Liver (tissue), 3 donors: ENCODE data around the gene C9orf153.

Experiments used
- ATF3 ChIP-seq: IDR thresholded peaks from 2 replicates; pipeline ENCODE4 v1.6.1; 2016; ENCODE audit warnings: antibody characterized with exemption
- CTCF ChIP-seq: fragments of 150-350 bp; IDR thresholded peaks from 2 replicates; pipeline ENCODE4 v1.5.1; 2017; ENCODE audit warnings: improper control_type of control experiment, low read depth, low read length; ENCODE audit not compliant: missing input control
- FOXA1 ChIP-seq: IDR thresholded peaks from 2 replicates; pipeline ENCODE4 v1.6.1; 2016; ENCODE audit warnings: antibody characterized with exemption
- FOXA2 ChIP-seq: IDR thresholded peaks from 2 replicates; pipeline ENCODE4 v1.6.1; 2016; ENCODE audit warnings: antibody characterized with exemption
- GABPA ChIP-seq, 2 donors: IDR thresholded peaks in 1 of 2; conservative IDR thresholded peaks in 1 of 2; 2 replicates each; pipeline ENCODE4 v1.6.1; 2016; ENCODE audit warnings: antibody characterized with exemption in 2 of 2, mild to moderate bottlenecking in 1 of 2, moderate library complexity in 1 of 2
- HNF4G ChIP-seq: IDR thresholded peaks from 2 replicates; pipeline ENCODE4 v1.6.1; 2016; ENCODE audit warnings: antibody characterized with exemption
- JUND ChIP-seq, 2 donors: IDR thresholded peaks; 2 replicates each; pipeline ENCODE4 v1.6.1; 2016; ENCODE audit warnings: antibody characterized with exemption in 2 of 2
- MAX ChIP-seq: IDR thresholded peaks from 2 replicates; pipeline ENCODE4 v1.6.1; 2016; ENCODE audit warnings: antibody characterized with exemption
- NR2F2 ChIP-seq: IDR thresholded peaks from 2 replicates; pipeline ENCODE4 v1.6.1; 2016; ENCODE audit warnings: antibody characterized with exemption
- RAD21 ChIP-seq, 2 donors: IDR thresholded peaks; 2 replicates each; pipeline ENCODE4 v1.6.1; 2016; ENCODE audit warnings: antibody characterized with exemption in 2 of 2, mild to moderate bottlenecking in 2 of 2
- REST ChIP-seq: IDR thresholded peaks from 2 replicates; pipeline ENCODE4 v1.6.1; 2016; ENCODE audit warnings: antibody characterized with exemption, mild to moderate bottlenecking
- TAF1 ChIP-seq: conservative IDR thresholded peaks from 2 replicates; pipeline ENCODE4 v1.6.1; 2016; ENCODE audit warnings: antibody characterized with exemption, mild to moderate bottlenecking
- YY1 ChIP-seq: IDR thresholded peaks from 2 replicates; pipeline ENCODE4 v1.6.1; 2016; ENCODE audit warnings: antibody characterized with exemption, mild to moderate bottlenecking
- ZBTB33 ChIP-seq: IDR thresholded peaks from 2 replicates; pipeline ENCODE4 v1.6.1; 2016; ENCODE audit warnings: antibody characterized with exemption
- donor health status: healthy.
- donor health status: healthy.

- TF ChIP-seq CTCF = no peak
- no peak for TF ChIP-seq MAX
- no peak for TF ChIP-seq ATF3
- no peak for TF ChIP-seq YY1
- TF ChIP-seq REST = peak; percentile 2
- TF ChIP-seq TAF1 = no peak
- TF ChIP-seq GABPA (IDR thresholded peaks at IDR 0.05 in 1 of 2, conservative IDR thresholded peaks at IDR 0.05 in 1 of 2) = no peak
- no peak for TF ChIP-seq RAD21 (IDR thresholded peaks at IDR 0.05)
- no peak for TF ChIP-seq NR2F2
- no peak for TF ChIP-seq FOXA1
- TF ChIP-seq ZBTB33 = no peak
- TF ChIP-seq HNF4G = no peak
- TF ChIP-seq FOXA2 = no peak
- no peak for TF ChIP-seq JUND (IDR thresholded peaks at IDR 0.05)
These were observed 23.6 kb upstream of the C9orf153 start for GRCh38 chr9:86282979-86283535.
